GM23248 (cell line): ENCODE measurements around the gene CIRBP.

Experiments used
- EZH2 ChIP-seq: fragments of 200-600 bp; sonication (generic); IDR thresholded peaks from 2 replicates; pipeline ENCODE4 v1.6.1; 2018; ENCODE audit warnings: antibody characterized with exemption, mild to moderate bottlenecking; ENCODE audit not compliant: insufficient read depth, poor library complexity, severe bottlenecking
- EZH2phosphoT487 ChIP-seq: fragments of 200-600 bp; sonication (generic); IDR thresholded peaks from 2 replicates; pipeline ENCODE4 v1.6.1; 2018; ENCODE audit warnings: antibody characterized with exemption, moderate library complexity, mild to moderate bottlenecking, low read depth; ENCODE audit not compliant: insufficient read depth

GRCh38 chr19:1302533-1303239 lies 33.6 kb downstream of the CIRBP start:
- TF ChIP-seq EZH2, result no peak
- TF ChIP-seq EZH2phosphoT487, result no peak
